Caki2 (cell line): ENCODE measurements around the gene ZNF263. TPM values are rescaled to one million over a fixed set of nuclear protein-coding genes. Genes with fewer than 3 reads are reported as not detected.

Source experiments
- DNase-seq: peaks from one replicate; pipeline ENCODE4 v3.0.0-alpha.2; 2015; ENCODE audit warnings: low read depth
- in situ Hi-C: cut with HindIII; loops from 2 replicates; pipeline ENCODE4 v1.10.0; 2016; ENCODE audit warnings: low sequenced_read_pairs, low pct_unique_long_range_greater_than_20kb, mixed read lengths
- total RNA-seq: library from RNA; depleted of rRNA; stranded (reverse); fragments of >200 nt; shearing (Covaris generic); gene quantifications from 2 replicates; pipeline ENCODE4 v1.2.3, GENCODE V29; 2014; ENCODE audit warnings: low replicate concordance; rRNA removed

Gene ZNF263
- 58.5 and 90.0 TPM in 2 replicates for total RNA-seq

DNA sequence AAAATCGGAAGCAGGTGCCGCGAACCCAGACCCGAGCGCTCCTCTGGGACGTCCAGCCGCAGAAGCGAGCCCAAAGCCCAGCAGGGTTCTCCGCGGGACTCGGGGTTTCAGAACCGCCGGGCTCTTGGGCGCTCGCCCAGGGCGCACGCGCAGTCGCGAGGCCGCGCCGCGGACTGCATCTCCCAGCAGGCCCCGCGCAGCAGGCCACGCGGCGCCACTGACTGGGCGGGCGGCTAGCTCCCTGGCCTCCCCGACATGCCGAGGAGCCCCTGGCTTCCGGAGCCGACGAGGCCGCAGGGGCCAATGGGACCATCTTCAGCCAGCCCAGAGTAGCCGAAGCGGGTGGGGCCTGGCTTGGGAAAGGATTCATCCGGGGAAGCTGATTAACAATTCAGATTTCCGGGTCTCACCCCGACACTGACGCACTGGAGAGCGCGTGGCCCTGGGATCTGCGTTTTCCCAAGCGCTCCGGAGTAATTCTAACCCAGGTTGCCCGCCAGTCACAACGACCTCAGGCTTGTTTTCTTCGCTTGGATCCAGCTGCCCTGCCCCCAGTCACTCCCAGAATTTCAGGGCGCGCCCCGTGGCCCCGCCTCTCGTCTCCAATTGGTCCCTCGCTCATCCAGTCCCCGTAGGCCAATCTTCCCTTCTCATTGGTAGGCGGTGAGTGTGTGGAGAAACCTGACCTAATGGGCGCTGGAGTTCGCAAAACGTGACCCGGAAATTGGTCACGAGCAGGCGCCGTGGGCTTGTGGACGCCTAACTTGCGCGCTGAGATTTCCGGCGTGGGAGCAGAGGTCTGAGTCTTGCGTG, at the start of gene ZNF263:
Gene ZNF263 (plus strand): TSS at position 762 of the 813 bp plus-strand sequence. CDS start 328 bp downstream, outside the sequence.
- in situ Hi-C loops: no loop called here
- peak; percentile 99 for DNase-seq

DNA sequence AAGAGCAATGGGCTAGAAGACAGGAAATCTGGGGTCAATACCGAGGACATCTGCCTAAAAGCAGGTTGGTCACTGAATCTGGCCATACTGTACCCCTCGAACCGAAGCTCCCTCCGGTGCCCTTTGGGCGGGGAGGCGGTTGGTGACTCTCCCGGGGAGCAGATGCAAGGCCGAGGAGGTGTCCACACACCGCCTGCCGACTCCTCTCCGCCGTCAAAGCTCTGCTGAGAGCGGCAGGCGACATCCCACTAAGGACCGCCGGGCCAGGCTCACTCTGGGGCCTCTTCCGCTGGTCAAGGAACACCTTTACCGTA, 48.8 kb upstream of the ZNF263 start:
- in situ Hi-C loops: no loop called here
- no peak for DNase-seq

DNA sequence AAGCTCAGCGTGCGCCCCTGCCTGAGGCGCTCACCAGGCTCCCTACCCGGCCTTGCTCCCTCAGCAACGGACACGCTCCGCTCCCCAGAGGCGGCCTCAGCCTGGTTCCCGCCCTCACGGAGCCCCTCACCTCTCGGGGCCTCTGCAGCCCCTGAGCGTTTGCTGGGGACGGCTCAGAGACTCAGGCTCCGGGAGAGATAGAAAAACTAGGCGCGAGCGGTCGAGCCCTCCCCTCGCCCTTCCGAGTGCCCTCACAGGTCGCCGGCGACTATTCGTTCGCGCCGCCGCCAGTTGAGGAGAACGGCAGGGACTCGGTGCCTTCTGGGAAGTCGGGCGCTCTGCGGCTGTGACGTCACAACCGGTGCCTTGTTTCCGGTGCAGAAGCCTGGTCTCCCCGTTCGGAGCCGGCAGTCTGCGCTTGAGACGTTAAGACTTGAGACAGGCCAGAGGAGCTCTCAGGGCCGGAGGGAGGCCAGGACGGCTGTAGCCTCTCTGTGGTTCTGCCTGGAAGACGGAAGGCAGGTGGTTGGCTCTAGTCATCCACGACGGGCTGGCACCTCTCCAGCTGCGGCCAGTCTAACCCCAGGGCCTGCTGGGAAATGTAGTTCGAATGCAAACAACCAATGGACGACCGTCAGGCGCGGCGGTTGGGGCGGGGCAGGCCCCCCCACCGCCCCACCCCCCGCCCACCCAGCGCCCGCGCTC, 48.3 kb upstream of the ZNF263 start, which contains the start of gene ZNF200:
Gene ZNF200 (minus strand): TSS at position 302 of the 705 bp plus-strand sequence. CDS start 1,403 bp downstream, outside the sequence.
- peak; percentile 98 for DNase-seq
- in situ Hi-C loops: no loop called here

DNA sequence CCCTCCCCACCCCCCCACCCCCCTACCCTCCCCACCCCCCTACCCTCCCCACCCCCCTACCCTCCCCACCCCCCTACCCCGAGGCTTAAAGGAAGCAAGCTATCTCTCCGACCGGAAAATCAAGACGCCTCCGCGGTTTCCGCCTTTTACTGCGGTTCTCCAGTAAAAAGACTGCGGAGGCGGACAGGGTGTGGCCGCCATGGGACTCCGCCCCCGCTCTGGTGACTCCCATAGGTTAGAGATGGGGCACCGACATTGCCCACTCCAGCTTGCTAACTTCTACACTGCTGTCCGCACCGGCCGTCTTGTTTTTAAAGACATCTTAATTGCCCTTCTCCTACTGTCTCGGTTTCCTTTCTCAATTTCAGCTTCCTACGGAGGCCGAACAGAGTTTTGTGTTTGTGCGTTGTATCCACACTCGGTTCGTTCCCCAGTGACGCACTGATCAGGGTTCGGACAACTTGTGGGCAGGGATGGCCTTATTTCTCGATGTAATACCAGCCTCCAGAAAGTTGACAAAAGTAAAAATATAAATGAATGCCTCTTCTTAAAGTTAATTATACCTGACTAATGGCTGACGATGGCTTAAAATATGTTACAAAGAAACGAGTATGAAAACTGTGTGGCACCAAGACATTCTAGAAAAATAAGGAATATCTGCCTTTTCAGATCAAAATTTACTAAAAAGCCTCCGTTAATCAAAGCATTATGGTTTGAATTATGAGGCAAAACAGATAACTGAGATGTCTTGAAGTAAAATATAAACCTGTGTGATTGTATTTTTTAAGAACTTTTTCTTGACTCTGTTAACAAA, 47.2 kb upstream of the ZNF263 start:
- DNase-seq: peak; percentile 82
- in situ Hi-C loops: no loop called here

DNA sequence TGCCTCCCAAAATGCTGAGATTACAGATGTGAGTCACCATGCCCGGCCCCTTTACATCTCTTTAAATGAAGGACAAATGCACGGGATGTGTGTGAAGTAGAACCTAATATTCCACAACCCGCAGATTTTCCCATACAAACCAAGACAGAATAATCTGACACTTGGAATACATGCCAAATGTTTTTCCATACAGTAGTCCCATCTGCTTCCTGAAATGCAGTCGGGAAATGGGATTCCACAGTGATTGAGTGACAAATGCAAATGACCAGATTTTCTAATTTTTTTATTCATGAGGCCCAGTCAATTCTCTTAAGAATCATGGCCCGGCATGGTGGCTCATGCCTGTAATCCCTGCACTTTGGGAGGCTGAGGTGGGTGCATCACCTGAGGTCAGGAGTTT, 41.5 kb upstream of the ZNF263 start:
- DNase-seq: no peak
- in situ Hi-C loops: no loop called here

DNA sequence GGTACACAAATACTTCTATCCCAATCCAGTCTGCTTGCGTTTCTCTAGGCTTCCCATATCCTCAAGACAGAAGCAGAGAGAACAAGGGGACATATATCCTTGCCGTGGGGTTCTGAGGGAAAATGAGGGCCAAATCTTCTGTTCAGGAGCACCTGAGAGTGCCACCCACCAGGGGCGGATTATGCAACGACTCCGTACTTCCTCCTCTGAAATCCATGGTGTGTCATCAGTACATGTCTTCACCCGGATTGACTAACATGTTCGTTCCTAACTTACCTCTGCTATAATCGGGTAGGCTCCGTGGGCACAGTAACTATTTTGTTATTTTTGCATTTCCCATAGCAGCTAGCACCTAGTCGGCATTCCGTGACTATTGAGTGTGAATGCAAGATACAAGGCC, 40.6 kb upstream of the ZNF263 start:
- DNase-seq: no peak
- in situ Hi-C loops: no loop called here

DNA sequence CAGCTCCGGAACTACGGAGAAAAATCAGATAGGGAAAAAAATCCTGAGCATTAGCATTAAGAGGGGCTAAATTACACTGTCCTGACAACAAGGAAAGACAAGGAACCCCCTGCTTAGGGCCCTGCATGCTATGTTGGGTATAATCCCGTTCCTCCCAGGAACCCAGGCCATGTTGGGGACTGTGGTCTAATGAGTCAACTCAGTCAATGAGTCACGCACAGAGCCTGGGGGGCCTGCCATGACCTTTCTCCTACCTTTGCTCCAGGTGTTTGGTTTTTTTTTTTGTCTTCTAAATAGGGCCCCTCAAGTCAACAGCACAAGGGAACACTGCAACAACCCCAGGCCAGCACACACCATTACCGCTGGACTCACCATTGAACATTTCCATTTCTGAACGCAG, 39.4 kb upstream of the ZNF263 start:
- in situ Hi-C loops: no loop called here
- no peak for DNase-seq

DNA sequence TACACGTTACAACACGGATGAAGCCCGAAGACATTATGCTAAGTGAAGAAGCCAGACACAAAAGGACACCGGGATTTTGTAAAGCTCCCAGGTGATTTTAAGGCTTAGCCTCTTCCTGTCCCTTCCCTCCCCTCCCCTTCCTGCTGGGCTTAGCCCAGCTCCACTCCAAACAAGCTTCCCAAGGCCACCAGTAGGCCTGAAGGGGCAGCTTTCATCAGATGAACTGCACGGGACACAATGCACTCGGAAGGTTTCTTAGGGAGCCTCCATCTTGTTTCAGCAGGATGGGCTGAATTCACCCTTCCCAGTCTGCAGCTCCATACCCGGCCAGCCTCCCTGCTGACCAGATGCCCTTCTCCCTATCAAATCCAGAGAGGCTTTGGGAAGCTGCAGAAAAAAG, 37.3 kb upstream of the ZNF263 start:
- in situ Hi-C loops: no loop called here
- no peak for DNase-seq

DNA sequence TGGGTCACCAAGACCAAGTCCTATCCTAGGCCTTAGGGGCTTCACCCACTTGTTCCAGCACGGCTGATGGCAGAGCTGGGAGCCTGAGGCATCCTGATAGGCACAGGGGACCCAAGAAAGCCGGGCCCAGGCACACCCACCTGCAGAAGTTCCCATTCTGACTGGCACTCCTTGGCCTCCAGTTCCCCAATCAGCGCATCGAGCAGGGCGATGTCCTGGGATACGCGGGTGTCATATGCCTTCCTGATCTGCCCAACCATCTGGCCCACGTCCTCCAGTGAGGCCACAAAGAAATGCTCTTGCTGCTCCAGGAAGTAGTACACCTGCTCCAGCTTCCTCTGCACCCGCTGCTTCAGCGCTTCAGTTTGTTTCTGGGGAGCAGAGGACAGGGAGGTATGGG, 36.4 kb upstream of the ZNF263 start:
- in situ Hi-C loops: no loop called here
- no peak for DNase-seq

DNA sequence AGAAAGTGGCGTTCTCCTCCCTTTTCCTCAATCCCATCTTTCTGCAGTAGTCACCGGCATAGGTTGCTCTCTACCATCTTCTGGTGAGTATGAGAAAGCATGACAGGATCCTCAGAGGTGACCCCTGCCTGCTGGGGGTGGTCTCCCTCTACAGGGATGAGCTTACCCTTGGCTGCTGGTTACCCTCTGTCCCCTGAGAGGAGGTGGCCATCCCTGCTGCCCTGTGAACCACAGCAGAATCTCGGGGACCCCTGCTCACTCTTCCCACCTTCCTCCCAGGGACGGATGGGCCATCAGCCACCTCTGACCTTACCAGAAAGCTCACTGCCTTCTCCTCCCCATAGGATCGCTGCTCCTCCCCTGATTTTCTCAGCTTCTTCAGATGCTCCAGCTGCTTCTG, 34.7 kb upstream of the ZNF263 start:
- DNase-seq: no peak
- in situ Hi-C loops: no loop called here

DNA sequence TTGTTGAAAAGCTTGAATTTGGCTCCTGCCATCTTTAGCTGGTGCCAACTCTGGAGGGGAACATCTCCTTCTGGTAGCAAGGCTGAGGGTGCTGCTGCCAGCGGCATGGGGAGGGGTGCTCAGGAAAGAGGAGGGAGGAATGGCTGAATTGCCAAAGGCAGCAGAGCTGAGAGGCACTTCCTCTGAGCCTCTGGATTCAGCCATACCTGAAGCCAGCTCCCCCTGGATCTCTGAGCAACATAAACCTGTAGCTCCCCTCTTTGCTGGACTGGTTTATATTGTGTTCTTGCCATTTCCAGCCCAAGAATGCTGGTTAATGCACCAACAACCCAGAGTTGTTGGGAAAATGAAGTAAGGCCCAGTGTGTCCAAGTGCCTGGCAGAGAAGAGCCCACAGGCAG, 34.3 kb upstream of the ZNF263 start:
- no peak for DNase-seq
- in situ Hi-C loops: no loop called here

DNA sequence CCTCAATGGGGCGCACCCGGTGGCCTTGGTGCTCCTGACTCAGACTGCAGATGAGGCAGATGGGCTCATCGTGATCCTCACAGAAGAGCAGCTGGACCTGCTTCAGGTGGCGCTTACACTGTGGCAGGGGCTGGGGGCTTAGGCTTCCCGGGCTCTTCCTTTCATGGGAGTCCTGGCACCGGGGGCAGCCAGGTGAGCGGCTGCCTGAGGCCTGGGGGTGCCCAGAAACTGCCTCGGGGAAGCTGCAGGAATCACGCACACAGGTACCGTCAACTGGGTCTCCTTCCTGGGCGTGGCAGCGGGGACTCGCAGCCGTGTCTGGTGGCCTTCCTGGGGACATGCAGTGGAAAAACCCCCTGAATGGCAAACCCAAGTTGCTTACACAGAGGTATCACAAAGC, 33.8 kb upstream of the ZNF263 start:
- no peak for DNase-seq
- in situ Hi-C loops: no loop called here

DNA sequence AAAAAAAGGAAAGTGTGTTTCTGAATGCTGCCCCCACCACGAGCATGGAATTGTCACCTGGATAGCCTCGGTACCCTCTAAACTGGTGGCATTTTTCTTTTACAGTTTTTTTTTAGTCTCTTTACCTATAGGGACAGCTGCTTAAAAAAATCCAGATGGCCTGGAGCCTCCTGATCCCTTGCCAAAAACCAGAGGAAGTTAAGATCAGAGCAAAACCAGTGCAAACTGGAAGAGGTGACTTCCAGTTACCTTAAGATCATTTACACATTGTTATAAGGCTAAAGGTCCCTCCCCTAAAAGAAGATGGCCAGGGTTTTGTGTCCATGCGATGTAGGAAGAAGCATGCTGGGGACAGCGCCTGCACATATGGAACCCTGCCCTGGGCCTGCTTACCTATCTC, 30.3 kb upstream of the ZNF263 start:
- in situ Hi-C loops: no loop called here
- DNase-seq: no peak

DNA sequence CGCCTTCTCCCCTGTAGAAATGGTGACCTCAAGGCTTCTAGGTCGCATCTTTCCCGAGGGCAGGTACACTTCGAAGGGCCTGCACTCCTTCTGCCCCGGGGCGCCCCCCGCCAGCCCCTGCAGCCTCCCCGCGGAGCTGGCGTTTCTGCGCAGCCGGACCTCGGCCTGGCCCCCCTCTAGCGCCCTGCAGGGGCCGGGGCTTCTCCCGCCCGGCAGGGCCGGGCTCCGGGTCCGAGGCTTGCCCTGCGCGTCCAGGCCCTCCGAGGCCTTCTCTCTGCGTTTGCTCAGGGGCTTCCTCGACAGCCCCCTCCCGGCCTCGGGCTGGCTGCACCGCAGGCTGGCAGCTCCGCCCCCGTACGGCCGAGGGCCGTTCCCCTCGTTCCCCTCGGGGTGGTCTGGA, 29.0 kb upstream of the ZNF263 start:
- in situ Hi-C loops: no loop called here
- DNase-seq: no peak

DNA sequence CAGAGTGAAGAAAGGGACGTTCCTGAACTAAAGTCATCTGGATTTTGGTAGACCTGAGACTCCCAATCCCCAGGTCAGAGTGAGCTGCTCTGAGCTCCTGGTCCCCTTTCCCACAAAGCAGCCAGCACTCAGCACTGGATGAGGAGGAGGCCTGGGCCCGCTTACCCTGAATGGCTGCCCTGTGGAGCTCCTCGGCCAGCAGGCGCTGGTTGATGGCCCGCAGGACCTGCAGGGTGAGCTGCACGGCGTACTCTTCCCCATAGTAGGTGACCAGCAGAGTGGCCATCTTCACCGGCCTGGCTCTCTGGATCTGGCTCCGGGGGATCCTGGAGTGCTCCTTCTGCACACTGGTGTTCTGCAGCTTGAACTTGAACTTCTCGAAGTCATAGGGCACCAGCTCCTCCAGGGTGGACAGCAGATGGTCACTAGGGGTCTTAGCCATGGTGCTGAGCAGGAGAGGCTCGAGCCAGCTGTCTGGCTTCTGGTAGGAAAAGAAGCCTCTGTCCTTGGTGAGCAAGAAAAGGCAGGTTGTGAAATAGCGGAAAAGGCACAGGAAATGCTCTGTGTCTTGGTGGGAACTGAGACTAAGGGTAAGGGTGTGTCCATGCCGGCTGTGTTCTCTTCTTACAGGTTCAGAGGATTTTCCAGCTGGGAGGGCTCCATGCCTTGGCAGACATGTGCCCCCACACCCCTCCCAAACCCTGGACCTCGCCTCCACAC, 27.0 kb upstream of the ZNF263 start, which contains the start of gene MEFV:
Gene MEFV (minus strand): TSS at position 488 of the 720 bp plus-strand sequence. CDS start 46 bp downstream, at position 442.
- no peak for DNase-seq
- in situ Hi-C loops: no loop called here

DNA sequence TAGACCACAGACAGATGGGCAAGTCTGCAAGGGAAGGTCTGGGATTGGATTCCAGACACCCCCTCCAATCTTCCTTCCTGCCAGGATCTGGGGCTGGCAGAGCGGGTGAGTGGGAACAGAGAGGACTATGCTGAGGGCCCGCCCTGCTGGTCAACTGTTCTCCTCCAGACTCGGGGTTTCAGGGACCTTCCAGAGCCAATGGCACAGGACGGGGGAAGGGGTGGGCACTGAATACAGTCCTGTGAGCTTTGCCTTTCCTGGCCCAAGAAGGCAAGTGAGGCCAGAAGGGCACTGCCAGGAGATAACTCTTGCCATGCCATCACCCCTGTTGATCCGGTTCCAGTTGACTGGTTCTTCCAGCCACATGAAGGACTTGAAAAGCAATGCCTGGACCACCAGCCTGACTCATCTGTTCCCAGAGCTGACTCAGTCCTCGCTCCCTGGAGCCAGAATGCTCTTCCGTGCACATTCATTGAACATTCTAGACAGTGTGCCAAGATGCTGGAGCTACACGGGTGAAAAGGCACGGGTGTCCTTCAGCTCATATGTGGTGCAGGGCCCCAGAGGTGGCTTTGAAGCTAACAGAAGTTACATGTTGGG, 26.3 kb upstream of the ZNF263 start:
- peak; percentile 71 for DNase-seq
- in situ Hi-C loops: no loop called here

DNA sequence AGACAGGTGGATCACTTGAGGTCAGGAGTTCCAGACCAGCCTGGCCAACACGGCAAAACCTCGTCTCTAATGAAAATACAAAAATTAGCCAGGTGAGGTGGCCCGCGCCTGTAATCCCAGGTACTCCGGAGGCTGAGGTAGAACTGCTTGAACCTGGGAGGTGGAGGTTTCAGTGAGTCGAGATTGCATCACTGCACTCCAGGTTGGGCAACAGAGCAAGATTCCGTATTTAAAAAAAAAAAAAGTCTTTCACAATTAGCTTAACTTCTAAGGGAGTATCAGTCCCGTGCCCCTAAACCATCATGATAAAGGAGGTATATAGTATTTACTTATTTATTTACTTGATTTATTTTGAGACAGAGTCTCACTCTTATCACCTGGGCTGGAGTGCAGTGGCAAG, 23.5 kb upstream of the ZNF263 start:
- in situ Hi-C loops: no loop called here
- DNase-seq: no peak

DNA sequence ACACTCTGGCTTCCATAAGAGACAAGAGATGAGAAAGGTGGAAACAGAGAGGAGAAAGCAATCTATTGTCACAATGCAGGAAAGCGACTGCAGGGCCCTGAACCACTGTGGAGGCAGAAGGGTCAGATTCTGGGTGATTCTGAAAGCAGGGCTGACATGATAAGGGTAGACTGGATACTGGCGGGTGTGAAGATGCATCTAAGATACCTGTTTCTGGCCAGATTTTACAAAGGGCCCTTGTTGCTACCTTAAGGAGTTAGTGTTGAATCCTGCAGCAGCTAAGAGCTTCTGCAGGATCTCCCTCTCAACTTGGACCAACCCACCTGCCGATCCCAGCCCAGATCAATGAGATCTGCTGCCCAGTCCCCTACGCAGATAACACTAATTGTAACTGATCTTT, 20.8 kb upstream of the ZNF263 start:
- no peak for DNase-seq
- in situ Hi-C loops: no loop called here
